T-helper 2 cell (primary cell): ENCODE data around the gene MKI67.

ENCODE experiments used
- DNase-seq, 5 experiments: peaks; one replicate each; pipeline versions ENCODE4 v3.0.0 to v3.0.0-alpha.2; 2012 to 2022

Gene MKI67

DNA sequence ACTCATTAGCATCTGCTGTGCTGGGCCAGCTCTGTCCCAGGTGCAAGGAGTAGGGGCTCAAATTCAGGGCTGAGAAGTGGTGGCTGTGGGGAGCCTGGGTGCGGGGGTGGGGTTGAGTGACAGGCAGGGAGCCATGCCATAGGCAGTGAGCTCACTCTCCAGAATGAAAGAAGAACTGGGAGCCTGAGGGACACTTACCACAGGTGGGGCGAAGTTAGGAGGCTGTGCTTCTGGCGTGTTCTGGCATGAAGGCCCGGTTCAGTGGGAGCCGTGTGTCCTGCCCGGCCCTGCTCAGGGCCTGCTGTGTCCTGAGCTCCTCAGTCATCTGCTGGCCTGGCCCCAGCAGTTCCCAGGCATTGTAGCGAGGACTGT is 62.5 kb downstream of the MKI67 start:
- DNase-seq, result peak in 1 of 5 experiments; percentile 14

DNA sequence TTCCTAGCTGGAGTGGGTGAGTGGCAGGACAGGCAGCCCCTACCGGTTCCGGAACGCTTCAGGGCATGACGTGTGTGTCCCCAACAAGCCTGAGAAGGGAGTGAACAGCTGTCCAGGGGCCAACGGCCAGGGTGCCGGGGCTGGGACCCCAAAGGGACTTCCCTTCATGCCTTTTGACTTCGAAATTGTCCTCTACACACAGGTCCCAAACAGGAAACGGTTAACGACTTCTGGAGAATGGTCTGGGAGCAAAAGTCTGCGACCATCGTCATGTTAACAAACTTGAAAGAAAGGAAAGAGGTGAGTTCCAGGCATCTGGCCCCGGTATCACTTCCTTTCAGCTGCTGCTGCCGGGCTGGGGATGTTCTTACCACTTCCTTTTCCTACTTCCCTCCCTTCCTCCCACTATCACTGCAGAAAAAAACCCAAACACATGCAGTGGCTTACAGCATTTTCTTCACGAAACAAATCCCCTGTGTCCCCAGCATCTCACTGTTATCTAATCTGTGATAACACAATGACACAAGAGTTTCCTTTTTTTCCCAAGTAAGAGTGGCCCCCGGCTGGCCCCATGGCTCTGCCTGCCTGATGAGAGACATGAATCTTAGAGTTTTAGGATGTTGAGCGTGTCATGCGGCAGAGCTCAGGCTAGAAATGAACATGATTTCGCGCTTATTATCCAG is 63.2 kb downstream of the MKI67 start:
- peak in 3 of 5 experiments; percentile 40 to 85 (median 79) for DNase-seq

DNA sequence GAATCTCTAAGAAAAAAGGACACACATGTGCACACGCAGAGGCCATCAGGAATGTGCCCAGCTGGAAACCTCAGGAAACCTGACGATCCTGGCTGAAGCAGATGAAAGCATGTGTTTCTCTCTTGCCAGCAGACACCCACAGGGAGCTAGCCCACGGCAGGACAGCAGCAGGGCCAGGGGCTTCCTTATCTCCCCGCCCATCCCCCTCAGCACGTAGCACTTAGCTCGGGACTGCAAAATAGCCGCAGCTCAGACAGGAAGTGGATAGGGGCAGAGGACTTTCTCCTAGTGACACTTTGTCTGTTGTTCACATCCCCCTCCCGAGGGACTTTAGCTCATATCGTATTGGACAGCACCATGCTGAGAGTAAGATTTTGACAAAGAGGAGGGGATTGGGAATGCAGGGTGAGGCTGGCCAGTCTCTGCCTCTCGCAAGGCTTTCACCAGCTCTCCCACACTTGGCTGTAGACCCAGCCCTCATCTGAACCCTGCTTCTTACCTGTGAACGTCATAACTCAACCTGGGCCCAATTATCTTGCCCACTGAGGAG is 63.8 kb downstream of the MKI67 start:
- peak in 2 of 5 experiments; percentile 28 to 43 for DNase-seq

DNA sequence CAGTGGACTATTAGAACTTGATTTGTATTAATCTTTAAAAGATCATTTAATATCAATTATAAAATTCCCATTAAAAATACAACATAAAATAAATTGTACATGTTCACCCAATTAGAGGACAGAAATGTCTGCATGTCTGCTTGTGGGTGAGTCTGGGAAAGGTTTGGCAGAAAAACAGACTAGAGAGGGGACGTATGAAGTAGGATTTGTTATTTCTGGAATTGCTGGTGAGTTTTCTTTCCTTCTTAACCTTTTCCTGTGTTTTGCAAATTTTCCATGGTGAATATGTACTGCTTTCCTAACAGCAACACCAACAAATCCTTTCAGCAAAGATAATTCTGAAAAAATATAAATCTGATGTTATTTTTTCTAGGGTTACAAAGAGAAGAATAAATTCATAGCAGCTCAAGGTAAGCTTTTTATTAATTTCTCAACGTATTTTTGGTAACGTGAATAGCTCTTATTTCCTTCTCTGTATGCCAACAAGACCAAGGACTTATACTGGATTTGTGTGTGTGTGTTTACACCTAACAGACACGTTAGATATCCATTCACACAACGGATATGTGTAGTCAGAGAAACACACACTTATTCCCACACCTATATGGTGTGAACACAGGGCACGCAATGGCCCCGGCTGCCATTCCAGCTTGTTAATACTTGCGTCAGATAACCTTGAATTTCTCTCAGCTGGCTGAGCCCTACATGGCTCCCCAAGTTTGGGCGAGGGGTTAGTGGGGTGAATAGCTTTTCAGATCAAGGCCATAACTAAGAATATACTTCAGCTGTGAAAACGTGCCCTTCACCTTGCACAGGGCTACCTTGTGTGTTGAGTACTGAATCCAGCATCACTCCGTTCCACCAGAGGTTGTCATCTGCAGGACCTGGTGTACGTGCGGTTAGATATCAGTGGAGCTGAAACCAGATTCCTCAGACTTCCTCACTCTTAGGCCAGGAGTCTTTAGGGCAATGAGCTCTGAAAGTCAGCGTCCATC is 64.6 kb downstream of the MKI67 start:
- DNase-seq, result no peak

DNA sequence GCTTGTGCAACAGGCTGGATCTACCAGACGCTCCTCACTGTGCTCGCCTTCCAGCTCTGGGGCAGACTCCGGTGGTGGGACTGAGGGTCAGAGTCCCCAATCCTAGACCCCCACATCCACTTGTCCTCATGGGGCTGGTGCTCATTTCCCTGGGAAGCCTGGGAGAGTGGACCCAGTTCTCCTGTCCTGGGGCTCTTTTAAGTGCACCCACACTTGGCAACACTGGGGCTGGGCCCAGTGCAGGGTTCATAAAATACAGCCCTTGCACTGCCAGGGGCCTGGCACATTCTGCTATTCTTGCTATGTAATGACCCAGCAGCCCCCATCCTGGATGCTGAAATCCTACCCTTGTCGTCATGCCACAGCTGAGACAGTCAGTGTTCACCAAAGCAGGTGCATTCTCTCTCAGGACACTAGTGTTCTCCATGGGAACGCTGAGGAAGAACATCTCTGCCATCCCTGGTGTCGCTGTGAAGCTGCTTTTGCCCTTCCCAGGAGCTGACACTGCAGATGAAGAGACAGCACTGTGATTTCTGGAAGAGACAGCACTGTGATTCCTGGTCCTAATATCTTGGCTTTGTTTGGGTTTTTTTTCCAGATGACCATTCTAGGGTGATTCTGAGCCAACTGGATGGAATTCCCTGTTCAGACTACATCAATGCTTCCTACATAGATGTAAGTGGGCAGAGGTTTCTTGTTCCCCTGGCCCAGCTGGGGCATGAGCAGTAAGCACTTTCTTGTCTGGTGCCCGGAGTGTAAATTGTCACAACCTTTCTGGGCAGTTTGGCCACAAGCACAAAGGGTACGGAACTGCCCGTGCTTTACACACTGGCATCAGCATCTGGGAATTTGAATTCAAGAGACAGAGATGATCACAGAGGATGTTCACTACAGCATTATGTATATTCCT is 65.6 kb downstream of the MKI67 start:
- no peak for DNase-seq

DNA sequence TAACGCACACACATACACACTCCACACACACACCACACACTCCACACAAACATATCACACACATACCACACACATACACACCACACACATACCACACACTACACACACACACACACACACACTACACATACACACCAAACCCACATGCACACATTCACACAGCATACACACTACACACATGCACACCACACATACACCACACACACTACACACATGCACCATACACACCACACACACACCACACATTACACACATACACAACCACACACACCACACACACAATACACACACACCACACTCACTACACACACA is 66.3 kb downstream of the MKI67 start:
- no peak for DNase-seq

DNA sequence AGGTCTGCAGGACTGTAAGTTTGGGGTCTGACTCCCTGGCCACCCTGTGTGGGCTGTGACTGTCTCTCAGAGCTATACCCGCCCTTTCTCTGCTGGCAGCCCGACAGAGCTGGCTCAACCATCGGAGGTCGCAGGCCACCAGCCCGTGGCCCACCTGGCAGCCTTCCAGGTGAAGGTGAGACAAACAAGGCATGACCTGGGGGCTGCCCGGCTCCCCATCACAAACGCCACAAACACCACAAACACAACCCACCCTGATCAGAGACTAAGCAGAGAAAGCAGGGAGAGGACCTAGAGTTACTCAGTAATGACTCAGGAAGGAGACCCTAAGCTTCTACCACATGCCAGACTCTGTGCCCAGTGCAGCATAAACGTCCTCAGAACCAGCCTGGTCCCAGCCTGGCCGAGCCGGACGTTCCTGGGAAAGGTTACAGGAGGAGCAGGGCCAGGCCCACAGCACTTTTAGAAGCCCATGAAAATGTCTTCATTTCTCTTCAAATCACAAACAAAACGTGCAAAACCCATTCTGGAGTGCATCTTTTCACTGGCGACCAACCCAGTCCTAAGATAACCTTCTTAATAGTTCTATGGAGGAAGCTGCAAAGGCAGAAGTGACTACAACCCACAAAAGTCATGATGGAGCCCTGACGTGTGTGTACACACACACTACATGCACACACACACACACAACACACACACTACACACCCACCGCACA is 66.8 kb downstream of the MKI67 start:
- peak in 1 of 5 experiments; percentile 57 for DNase-seq

DNA sequence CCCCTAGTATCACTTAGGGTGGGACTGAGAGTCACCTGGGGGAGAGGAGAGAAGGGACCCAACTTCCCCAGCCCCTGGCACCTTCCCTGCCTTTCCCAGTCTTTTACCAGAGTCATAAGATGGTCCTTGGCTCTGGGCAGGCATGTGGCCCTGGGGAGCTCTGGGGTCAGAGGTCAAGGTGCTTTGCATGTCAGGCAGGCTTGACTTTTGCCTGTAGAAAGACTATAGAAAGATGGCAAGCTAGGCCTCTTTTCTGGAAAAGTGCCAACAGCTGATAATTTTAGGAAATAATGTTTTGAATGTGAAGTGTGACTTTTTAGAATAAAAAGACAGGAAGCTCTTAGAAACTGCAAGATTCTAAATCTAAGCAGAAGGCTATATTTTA is 67.5 kb downstream of the MKI67 start:
- DNase-seq, result no peak

DNA sequence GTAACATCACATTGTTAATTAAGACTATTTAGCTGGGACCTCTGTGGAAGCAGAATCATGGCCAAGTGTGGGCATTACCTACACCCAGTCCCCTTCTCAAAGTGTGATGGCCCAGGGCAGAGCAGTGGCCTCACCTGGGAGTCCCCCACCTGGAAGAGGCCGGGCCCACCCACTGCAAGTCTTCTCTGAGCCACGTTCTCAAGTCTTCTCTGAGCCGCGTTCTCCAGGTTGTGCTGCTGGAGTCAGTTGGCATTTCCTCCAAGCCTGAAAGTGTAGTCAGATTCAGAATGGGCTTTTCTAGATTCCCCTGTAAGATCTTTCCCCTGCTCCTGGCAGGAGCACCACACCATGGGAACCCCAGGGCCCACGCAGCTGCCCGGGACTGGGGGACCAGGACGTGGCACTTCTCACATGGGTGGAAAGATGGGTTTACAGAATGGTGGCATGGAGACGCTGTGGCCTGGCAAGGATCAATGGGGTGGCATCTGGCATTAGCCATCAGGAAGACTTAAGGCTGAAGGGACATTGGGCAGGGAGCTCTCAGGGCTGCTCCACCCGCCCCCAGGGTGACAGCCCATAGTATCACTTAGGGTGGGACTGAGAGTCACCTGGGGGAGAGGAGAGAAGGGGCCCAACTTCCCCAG is 68.0 kb downstream of the MKI67 start:
- no peak for DNase-seq

DNA sequence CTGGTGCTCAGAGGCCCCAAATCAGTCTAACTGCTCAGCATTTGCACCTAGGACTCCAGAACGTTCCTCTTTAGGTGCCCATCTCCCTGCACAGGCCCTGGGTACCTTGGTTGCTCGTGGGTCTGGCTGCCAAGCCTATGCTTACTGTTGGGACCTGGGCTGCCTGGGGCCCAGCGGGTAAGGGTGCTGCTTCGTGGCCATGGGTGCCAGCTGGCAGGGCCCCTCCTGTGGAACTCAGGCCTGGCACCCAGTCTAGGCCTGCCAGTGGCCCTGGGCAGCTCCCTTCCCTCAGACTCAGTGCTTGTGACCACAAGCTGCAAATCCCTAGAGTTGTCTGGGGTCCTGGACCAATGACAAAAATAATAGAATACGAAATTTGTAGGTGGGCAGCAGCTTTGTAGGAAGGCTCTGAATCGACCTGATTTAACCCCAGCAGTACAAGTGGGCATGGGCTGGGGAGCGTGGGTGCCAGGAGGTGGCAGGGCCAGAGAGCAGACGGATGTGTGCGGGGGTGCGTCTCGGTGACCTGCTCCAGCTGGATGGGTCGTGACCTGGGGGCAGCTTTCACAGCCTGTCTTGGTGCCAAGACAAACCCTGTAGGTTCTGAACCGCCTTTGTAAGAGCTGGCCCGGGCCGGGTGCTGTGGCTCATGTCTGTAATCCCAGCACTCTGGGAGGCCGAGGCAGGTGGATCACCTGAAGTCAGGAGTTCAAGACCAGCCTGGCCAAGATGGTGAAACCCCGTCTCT is 69.7 kb downstream of the MKI67 start:
- no peak for DNase-seq

DNA sequence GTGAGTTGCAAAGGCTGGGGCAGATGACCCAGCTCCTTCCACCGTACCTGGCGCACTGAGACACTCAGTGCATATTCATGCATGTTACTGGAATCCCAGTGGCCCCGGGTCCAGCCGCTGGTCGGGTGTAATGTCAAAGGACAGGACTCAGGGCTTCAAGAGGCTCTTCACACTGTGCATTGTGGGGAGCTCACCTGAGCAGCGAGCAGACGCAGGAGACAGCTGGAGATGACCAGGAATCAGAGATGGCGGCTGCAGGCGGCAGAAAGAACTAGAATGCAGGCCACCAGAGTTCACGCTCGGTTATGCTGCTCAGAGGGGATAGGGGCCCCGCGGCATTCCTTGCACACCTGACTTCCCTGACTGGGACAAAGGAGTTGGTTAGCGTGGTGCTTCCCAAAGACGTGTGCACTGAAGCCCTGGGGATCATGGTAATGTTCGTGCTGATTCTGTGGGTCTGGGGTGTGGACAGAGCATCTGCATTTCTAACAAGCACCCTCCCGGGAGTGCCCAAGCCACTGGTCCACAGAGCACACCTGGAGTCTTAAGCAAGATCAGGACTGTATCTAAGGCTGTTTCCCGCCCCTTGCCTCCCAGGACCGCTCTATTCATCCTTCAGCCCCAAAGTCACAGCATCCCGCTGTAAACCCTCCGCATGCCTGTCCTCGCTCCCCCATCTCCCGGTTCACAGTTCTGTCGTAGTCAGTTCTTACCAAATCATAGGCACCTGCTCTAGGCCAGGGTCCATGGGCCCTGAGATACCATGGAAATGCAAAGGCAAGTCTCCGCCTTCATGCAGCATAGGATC is 71.0 kb downstream of the MKI67 start:
- DNase-seq, result no peak

DNA sequence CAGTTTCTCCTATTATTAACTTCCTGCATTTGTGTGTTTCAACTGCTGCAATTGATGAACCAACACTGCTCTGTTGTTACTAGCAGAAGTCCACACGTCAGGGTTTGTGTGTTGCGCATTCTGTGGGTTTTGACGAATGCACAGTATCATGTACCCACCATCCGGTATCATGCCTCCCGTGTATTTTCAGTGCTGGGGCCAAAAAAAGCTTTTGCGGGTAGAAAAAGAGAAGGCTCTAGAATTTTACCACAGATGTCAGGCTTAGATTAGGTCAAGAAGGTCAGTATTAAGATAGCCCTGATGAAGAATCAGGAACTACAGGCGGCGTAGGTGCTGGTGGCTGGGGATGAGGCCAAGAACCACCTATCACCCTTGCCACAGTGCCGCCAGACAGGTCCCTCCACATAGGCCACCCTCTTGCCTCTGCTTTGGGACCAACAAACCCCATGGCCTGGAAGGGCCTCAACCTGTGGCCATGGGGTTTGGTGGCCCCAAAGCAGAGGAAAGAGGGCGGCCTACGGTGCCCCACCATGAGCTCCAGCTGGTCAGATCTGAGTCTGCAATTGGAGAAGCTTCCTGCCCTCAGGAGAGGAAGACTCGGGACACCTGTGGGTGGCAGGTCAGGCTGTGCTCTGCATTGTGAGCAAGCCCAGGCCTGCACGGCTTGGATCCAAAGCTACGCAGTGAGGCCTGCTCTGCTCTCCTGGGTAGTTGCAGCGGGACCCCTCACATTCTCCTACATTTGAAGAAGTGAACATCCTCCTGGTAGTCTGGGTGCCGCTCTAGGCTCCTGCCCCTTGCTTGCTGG is 71.9 kb downstream of the MKI67 start:
- no peak for DNase-seq

DNA sequence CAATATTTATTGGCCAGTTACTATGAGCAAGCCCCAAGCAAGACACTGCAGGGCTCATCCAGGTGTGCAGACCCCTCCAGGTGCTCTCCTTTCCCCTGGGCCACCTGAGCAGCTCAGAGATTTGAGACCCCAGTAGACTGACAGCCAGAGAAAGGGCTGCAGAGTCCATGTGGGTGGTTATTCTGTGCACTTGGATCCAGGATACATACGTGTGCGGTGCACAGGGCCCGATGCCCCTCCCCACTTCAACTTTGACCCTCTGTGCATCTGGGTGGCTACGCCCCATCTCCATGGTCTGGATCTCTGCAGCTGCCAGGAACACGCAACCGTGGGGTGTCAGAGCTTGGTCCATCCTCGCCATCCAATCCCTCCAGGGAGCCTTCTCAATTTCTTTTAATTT is 72.9 kb downstream of the MKI67 start:
- DNase-seq, result no peak

DNA sequence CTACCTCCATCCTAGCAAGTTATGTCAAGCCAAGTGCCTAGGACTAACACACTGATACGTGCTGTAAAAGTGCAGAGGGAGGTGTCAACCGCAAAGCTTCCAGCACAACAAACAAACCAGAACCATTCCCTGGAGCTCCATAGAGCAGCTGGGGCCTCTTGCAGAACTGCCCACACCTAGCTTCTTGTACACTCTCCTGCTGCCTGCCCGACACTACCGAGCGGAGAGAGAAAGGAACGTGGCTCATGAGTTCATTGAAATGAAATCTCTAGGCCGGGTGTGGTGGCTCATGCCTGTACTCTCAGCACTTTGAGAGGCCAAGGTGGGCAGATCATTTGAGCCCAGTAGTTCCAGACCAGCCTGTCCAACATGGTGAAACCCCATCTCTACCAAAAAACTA is 73.5 kb downstream of the MKI67 start:
- DNase-seq, result no peak

DNA sequence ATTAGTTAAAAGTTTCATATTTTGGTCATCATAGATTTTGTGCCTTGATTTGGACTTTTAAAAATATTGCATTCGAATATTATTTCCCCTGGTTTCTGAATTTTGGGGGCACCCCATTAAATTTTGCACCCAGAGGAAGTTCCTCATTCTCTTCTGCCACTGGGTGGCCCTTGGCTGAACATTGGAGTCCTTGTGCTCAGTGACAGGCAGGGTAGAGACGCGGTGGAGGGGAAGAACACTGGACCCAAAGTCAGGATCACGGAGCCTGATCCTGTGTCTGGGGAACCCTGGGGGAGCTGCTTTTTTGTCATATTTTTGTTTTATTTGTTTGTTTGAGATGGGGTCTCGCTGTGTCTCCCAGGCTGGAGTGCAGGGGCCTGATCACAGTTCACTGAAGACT is 74.7 kb downstream of the MKI67 start:
- DNase-seq, result no peak

DNA sequence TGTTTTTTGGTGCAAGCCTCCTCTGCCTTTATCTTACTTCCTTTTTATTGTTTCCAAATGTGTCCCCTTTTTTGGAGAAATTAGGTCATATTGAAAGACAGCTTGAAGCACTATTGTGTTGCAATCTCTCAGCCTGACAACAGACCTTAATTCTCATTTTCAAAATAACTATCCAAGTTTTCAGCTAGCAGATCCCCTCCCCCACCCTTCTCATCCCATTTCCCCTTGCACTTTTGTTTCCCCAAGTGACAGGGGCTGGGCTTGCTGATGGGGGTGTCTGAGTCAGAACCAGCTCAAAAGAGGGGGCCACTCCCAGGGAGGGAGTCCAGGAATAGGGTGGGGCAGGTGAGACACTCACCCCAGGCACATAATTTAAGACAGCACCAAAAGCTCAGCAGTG is 75.3 kb downstream of the MKI67 start:
- DNase-seq, result no peak

DNA sequence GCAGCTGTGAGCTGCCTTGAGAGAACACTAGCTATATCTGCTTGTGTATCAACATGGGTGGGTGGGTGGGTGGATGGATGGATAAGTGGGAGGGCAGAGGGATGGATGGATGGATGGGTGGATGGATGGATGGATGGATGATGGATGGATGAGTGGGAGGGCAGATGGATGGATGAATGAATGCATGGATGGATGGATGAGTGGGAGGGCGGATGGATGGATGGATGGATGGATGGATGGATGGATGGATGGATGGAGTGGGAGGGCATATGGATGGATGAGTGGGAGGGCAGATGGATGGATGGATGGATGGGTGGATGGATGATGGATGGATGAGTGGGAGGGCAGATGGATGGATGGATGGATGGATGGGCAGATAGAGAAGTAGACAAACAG is 76.1 kb downstream of the MKI67 start:
- no peak for DNase-seq

DNA sequence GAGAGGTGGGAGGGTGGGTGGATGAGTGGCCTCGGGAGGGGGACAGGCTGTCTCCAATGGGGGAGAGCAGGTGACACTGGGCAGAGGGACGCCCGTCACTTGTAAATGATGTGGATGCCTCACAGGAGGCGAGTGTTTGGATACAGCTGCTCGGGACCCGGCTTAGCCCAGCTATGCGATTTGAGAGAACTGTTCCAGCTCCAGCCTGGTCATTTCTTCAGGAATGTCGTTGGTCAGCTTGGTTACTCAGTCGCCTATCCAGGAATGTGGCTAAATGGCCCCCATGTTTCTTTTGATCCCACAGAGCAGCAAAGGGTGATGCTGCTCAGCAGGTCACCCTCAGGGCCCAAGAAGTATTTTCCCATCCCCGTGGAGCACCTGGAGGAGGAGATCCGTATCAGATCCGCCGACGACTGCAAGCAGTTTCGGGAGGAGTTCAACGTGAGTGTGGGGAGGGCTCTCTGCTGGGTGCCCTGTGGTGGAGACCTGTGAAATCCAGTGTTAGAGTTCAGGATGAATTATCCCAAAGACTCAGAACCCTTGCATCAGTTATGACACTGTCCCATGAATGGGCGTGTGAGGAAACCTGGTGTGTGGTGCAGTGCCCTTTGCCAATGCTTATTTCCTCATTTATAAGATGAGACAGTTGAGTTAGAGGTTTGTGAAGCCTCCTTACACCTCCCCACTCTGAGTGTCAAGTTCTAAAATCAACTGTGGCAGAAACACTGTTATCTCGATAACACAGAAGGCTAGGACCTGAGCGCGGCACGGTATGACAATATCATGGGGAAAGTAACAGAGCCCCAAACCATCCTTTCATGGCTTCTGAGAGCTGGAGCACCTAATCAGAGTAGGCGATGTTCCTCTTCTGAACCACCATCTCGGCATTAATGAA is 76.8 kb downstream of the MKI67 start:
- DNase-seq, result no peak
